Left ventricle myocardium inferior (tissue), 1 donor: ENCODE measurements around the gene MYMK. TPM values are rescaled to one million over a fixed set of nuclear protein-coding genes. Genes with fewer than 3 reads are reported as not detected.

Experiments used
- DNase-seq: peaks from one replicate; pipeline ENCODE4 v3.0.0-alpha.2; 2020
- H3K27ac ChIP-seq: fragments of 200-600 bp; replicated peaks from 2 replicates; pipeline ENCODE4 v1.8.0; 2021
- H3K27me3 ChIP-seq: fragments of 200-600 bp; 2 replicates; pipeline ENCODE4 v1.8.0; 2021; ENCODE audit warnings: low read depth
- H3K36me3 ChIP-seq: fragments of 200-600 bp; 2 replicates; pipeline ENCODE4 v1.8.0; 2021
- H3K4me1 ChIP-seq: fragments of 200-600 bp; 2 replicates; pipeline ENCODE4 v1.8.0; 2021
- H3K4me3 ChIP-seq: fragments of 200-600 bp; 2 replicates; pipeline ENCODE4 v1.8.0; 2021; ENCODE audit warnings: mild to moderate bottlenecking, moderate library complexity
- H3K9me3 ChIP-seq: fragments of 200-600 bp; replicated peaks from 2 replicates; pipeline ENCODE4 v1.8.0; 2021
- CTCF ChIP-seq: fragments of 200-600 bp; IDR thresholded peaks from 2 replicates; pipeline ENCODE4 v1.8.0; 2021; ENCODE audit warnings: antibody characterized with exemption, mild to moderate bottlenecking, borderline replicate concordance
- intact Hi-C: fragments of 100-400 bp; cut with micrococcal nuclease; formaldehyde crosslinking; loops from one replicate; pipeline ENCODE4 v1.11.0; 2022
- total RNA-seq: library from RNA; stranded (reverse); fragmentation: NEBNext Ultra II Directional; extraction: Animal tissue kit (Norgen Biotek cat#: 25700); gene quantifications from one replicate; pipeline ENCODE4 v1.2.1, GENCODE V29; 2021
- donor health status: DM: no; HTN: yes; CAD: no; lungs with severe emphysema.

MYMK gene
- total RNA-seq, 1 donor from 2014 or later = not detected

GRCh38 chr9:133519693-133520092 is 5.1 kb downstream of the MYMK start:
- peaks cover 12% of the 10 kb centered on the region for H3K27me3 ChIP-seq
- no peak overlapping the region for H3K27ac ChIP-seq
- intact Hi-C loops = no loop called here
- DNase-seq = no peak
- H3K36me3 ChIP-seq = no peaks in the 10 kb centered on the region
- peaks cover 3% of the 10 kb centered on the region for H3K4me1 ChIP-seq
- H3K9me3 ChIP-seq = no peaks in the 10 kb centered on the region
- no peak for TF ChIP-seq CTCF
- no peak overlapping the region for H3K4me3 ChIP-seq

GRCh38 chr9:133518706-133519449 is 5.9 kb downstream of the MYMK start:
- peaks cover 8% of the 10 kb centered on the region for H3K4me1 ChIP-seq
- H3K27me3 ChIP-seq = peaks cover 12% of the 10 kb centered on the region
- H3K27ac ChIP-seq = no peak overlapping the region
- no peak for DNase-seq
- no peaks in the 10 kb centered on the region for H3K9me3 ChIP-seq
- no peak overlapping the region for H3K4me3 ChIP-seq
- intact Hi-C loops = no loop called here
- no peak for TF ChIP-seq CTCF
- H3K36me3 ChIP-seq = no peaks in the 10 kb centered on the region

GRCh38 chr9:133518200-133518599 is 6.6 kb downstream of the MYMK start:
- Histone ChIP-seq H3K27ac (no peak overlapping the region), H3K4me1 (peaks cover 14% of the 10 kb centered on the region), H3K36me3 (no peaks in the 10 kb centered on the region), H3K27me3 (peaks cover 12% of the 10 kb centered on the region), H3K4me3 (no peak overlapping the region), H3K9me3 (no peaks in the 10 kb centered on the region)
- no peak for DNase-seq
- intact Hi-C loops = no loop called here
- no peak for TF ChIP-seq CTCF

GRCh38 chr9:133517711-133518110 is 7.0 kb downstream of the MYMK start:
- DNase-seq = no peak
- intact Hi-C loops = no loop called here

GRCh38 chr9:133516961-133517350 is 7.8 kb downstream of the MYMK start:
- no peak for DNase-seq
- Histone ChIP-seq H3K4me1 (peaks cover 18% of the 10 kb centered on the region), H3K4me3 (no peak overlapping the region), H3K27ac (no peak overlapping the region), H3K36me3 (no peaks in the 10 kb centered on the region), H3K9me3 (no peaks in the 10 kb centered on the region), H3K27me3 (peaks cover 12% of the 10 kb centered on the region)
- intact Hi-C loops = no loop called here
- TF ChIP-seq CTCF = no peak

More at GRCh38 chr9:133517711-133518110, 7.0 kb downstream of the MYMK start:
- no peak for TF ChIP-seq CTCF
- no peaks in the 10 kb centered on the region for H3K9me3 ChIP-seq
- peaks cover 12% of the 10 kb centered on the region for H3K27me3 ChIP-seq
- H3K4me1 ChIP-seq = peaks cover 18% of the 10 kb centered on the region
- no peak overlapping the region for H3K4me3 ChIP-seq
- no peaks in the 10 kb centered on the region for H3K36me3 ChIP-seq
- no peak overlapping the region for H3K27ac ChIP-seq
